Gastroesophageal sphincter (tissue), 3 donors: Measurements from ENCODE around the gene CLPTM1L.

Experiments
- CTCF ChIP-seq, 4 experiments: fragments of 200-600 bp in 2 of 4; fragments of 450-650 bp in 2 of 4; sonication (generic) in 1 of 4; IDR thresholded peaks; one replicate each; pipeline ENCODE4 v1.5.1; 2017 to 2019; ENCODE audit warnings: antibody characterized with exemption in 4 of 4, mild to moderate bottlenecking in 2 of 4, moderate library complexity in 2 of 4
- EP300 ChIP-seq: sonication (generic); formaldehyde crosslinking; IDR thresholded peaks from one replicate; pipeline ENCODE4 v1.6.1; 2017; ENCODE audit warnings: antibody characterized with exemption, mild to moderate bottlenecking
- POLR2A ChIP-seq, 2 donors: fragments of 450-650 bp; IDR thresholded peaks; one replicate each; pipeline ENCODE4 v1.6.1; 2017; ENCODE audit warnings: antibody characterized with exemption in 2 of 2, mild to moderate bottlenecking in 2 of 2, moderate library complexity in 1 of 2
- POLR2AphosphoS5 ChIP-seq: sonication (generic); formaldehyde crosslinking; IDR thresholded peaks from one replicate; pipeline ENCODE4 v1.6.1; 2017; ENCODE audit warnings: antibody characterized with exemption

- TF ChIP-seq POLR2A (IDR thresholded peaks at IDR 0.05) = no peak
- TF ChIP-seq CTCF (IDR thresholded peaks at IDR 0.05) = no peak
- no peak for TF ChIP-seq POLR2AphosphoS5
- no peak for TF ChIP-seq EP300
These were observed 1.6 kb downstream of the CLPTM1L start for GRCh38 chr5:1343315-1343751.
